Measurements from ENCODE around the gene RARRES1. TPM values are rescaled to one million over a fixed set of nuclear protein-coding genes. Genes with fewer than 3 reads are reported as not detected.

The RARRES1 gene
- total RNA-seq, 1 experiment from 2014 or later, result 0.35 TPM

GRCh38 chr3:158761350-158761749 lies 29.1 kb upstream of the RARRES1 start:
- H3K4me3 Mint-ChIP-seq, result no peak overlapping the region
- no peak overlapping the region for H3K27ac Mint-ChIP-seq
- H3K27me3 Mint-ChIP-seq (ENCODE audit: low read depth), result no peaks in the 10 kb centered on the region
- TF ChIP-seq MLX (CRISPR knock-in tag; IDR thresholded peaks at IDR 0.05), result no peak
- TF ChIP-seq ZNF138 (CRISPR knock-in tag; conservative IDR thresholded peaks at IDR 0.05), result no peak
- TF ChIP-seq ZSCAN18 (CRISPR knock-in tag; IDR thresholded peaks at IDR 0.05), result no peak
- TF ChIP-seq ZNF423 (CRISPR knock-in tag; IDR thresholded peaks at IDR 0.05), result no peak
- TF ChIP-seq EMX1 (CRISPR knock-in tag; IDR thresholded peaks at IDR 0.05), result no peak
- no peak for TF ChIP-seq JAZF1 (CRISPR knock-in tag; IDR thresholded peaks at IDR 0.05)
- no peak for TF ChIP-seq NR3C1 (CRISPR knock-in tag; conservative IDR thresholded peaks at IDR 0.05; ENCODE audit: low read depth)
- TF ChIP-seq SMAD3 (CRISPR knock-in tag; IDR thresholded peaks at IDR 0.05; ENCODE audit: borderline replicate concordance), result no peak
- no peak for TF ChIP-seq ETV6 (CRISPR knock-in tag; IDR thresholded peaks at IDR 0.05)
- no peak for TF ChIP-seq FOXP1 (CRISPR knock-in tag; IDR thresholded peaks at IDR 0.05; ENCODE audit: borderline replicate concordance)
- H3K9me3 Mint-ChIP-seq, result no peaks in the 10 kb centered on the region
- no peaks in the 10 kb centered on the region for H3K36me3 Mint-ChIP-seq
- ChIA-PET CTCF (interaction anchor here (1.6 to 3.6 kb wide), 2 partner anchors 30 to 34 kb away, joined by 7 to 15 read pairs; no protein-coding TSS in a partner anchor), POLR2A (no interaction called here)
- no peak for ATAC-seq
- H3K4me1 Mint-ChIP-seq, result peaks cover 8% of the 10 kb centered on the region
- no peak for DNase-seq (ENCODE audit: low spot score)

- no peak overlapping the region for H3K4me3 Mint-ChIP-seq
- POLR2A ChIA-PET, result no interaction called here
- H3K9me3 Mint-ChIP-seq, result no peaks in the 10 kb centered on the region
- TF ChIP-seq ZNF416 (CRISPR knock-in tag; IDR thresholded peaks at IDR 0.05) (no peak), IRF2 (CRISPR knock-in tag; IDR thresholded peaks at IDR 0.05; ENCODE audit: borderline replicate concordance, low read depth) (no peak), AR (CRISPR knock-in tag; IDR thresholded peaks at IDR 0.05) (no peak), FOXJ3 (CRISPR knock-in tag; IDR thresholded peaks at IDR 0.05; ENCODE audit: borderline replicate concordance) (no peak), OVOL2 (CRISPR knock-in tag; IDR thresholded peaks at IDR 0.05; ENCODE audit: borderline replicate concordance) (no peak), ATF3 (CRISPR knock-in tag; conservative IDR thresholded peaks at IDR 0.05) (no peak), ZMAT4 (CRISPR knock-in tag; IDR thresholded peaks at IDR 0.05) (no peak), MYBL2 (CRISPR knock-in tag; IDR thresholded peaks at IDR 0.05) (no peak), E2F1 (CRISPR knock-in tag; IDR thresholded peaks at IDR 0.05) (no peak), ZNF671 (CRISPR knock-in tag; IDR thresholded peaks at IDR 0.05) (no peak), SMAD3 (CRISPR knock-in tag; IDR thresholded peaks at IDR 0.05; ENCODE audit: borderline replicate concordance) (no peak)
- ATAC-seq (no peak), DNase-seq (ENCODE audit: low spot score) (no peak)
- CTCF ChIA-PET, result interaction anchor here (1.2 kb wide), 1 partner anchor 83 kb away, joined by 3 read pairs; the partner anchor contains the start of gene LXN
- no peaks in the 10 kb centered on the region for H3K27me3 Mint-ChIP-seq (ENCODE audit: low read depth)
- H3K27ac Mint-ChIP-seq, result no peak overlapping the region
- no peaks in the 10 kb centered on the region for H3K4me1 Mint-ChIP-seq
- no peaks in the 10 kb centered on the region for H3K36me3 Mint-ChIP-seq
Observed at GRCh38 chr3:158755421-158755820, 23.2 kb upstream of the RARRES1 start.
